ENCODE measurements around the gene VEZF1. TPM values are rescaled to one million over a fixed set of nuclear protein-coding genes. Genes with fewer than 3 reads are reported as not detected.
"Not testable (repeated sequence)": the region's sequence is repeated elsewhere in the genome, so short reads cannot be mapped to it uniquely, and the experiment has no call there.

Gene VEZF1
- total RNA-seq, 1 donor from 2014 or later: 31.1 TPM

DNA sequence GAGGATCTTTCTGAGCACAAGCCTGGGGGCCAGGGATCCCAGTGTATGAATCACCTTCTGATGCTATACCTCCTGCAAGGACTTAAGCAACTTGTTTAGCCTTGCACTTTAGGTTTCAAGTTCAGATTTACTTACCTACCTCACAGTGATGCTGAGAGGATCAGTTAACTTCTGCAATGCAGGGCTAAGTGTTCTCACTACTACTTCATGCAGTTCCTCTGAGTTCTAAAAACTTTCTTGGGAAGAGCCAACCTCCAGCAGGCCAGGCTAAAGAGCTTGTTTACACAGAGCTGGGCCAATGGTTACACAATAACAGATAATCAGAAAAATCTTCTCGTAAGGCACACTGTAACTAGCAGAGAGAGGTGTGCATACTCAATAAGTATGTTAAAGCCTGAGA lies 13.0 kb downstream of the VEZF1 start:
- DNase-seq (ENCODE audit: low read depth, low spot score): no peak

DNA sequence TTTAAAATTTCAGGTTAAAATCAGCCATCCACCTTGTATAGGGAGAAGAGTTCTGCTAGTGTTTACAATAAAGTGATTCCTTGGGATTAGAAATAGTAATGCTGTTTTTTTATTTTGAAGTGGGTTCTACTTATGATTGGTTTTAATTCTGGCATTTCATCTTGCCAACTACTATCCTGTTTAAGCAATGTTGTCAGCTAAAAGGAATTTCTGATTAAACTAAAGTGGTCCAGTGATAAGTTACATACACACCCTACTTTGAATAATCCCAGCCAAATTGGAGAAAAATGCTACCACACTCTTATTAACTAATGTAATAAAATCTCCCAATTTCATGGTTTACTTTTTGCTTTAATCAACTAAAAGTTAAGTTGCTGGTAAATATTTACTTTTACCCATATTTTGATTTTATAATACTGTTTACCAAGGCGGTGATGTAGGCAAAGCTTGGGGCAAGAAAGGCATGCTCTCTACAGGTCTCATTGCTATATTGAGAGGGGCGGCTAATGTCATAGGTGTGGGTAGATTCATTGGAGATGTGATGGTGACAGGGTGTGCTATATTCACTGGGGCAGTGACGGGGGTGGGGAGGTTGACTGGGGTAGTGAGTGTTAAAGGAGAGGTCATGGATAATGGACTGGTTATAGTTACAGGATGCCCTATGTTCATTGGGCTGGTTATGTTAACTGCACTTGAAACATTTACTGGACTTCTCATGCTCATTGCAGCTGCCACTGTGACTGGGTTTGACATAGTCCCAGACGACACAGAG lies 13.8 kb downstream of the VEZF1 start:
- DNase-seq (ENCODE audit: low read depth, low spot score): not testable (repeated sequence)

DNA sequence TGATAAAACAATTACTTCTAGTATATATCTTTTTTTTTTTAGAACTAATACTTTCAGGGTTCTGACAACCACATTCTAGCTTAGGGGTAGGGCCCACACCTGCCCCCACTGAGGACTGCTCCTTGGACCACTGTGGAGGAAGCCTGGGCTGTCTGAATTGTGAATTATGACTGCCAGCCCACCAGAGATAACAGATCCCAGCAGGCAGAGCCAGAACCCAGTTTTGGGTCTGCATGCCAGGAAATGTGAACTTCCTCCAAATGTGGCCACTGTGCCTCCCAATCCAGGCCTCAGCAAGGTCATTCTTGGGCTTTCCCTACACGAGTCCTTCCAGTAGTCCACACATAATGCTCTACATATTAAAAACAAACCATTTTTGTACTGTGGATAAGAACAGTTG lies 15.9 kb downstream of the VEZF1 start:
- DNase-seq (ENCODE audit: low read depth, low spot score): no peak

DNA sequence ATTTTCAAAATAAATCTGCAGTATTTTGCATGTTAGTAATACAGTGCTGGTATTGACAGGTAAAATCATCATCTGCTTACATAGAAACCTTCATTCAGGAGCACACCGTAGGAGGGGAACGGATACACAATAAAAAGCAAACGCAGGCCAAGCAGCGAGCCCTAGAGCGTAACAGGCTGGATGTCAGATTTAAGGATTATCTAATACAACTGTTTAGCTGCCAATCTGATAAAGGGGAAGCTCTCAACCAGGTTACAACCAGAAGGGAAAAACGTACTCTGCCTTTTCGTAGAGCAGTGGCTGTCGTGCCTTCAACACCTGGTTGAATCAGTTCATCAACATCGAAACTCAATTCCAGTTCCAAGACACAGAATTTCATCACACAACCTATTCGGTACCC lies 16.5 kb downstream of the VEZF1 start:
- DNase-seq (ENCODE audit: low read depth, low spot score): no peak

DNA sequence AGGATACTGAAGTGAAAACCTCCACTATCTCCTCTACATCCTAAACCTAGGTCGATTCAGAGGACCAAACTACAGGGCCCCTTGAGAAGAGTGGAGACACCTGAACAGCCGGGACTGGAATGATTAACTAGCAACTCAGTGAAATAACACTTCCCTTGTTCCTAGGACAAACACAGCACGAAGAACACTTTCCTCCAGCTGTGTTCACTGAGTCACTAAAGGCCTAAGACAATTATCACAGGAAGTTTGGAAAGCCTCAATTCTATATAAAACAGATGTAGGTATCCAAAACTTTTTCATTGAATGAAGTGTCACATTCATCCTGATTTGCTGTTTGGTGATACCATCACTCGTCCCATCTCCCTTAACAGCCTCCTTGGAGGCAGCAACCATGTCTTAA lies 17.3 kb downstream of the VEZF1 start:
- DNase-seq (ENCODE audit: low read depth, low spot score): no peak

DNA sequence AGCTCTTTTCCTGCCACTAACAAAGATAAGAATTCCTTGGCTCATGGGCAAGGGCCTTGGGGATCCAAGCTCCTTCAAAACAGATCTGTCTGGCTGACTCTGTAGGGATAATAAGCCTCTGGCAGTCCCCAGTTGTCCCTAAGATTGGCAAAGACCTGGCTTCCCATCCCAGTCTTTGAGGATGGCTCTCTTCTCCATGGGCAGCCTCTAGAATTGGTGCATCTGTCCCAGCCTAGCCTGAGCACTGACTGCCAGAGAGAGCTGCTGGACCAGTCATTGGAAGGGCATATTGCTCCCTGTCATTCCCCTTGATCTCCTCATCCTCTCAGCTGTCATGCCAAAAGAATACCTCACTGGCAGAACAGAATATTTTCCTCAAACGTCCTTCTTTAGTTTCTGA lies 19.6 kb downstream of the VEZF1 start:
- DNase-seq (ENCODE audit: low read depth, low spot score): no peak

DNA sequence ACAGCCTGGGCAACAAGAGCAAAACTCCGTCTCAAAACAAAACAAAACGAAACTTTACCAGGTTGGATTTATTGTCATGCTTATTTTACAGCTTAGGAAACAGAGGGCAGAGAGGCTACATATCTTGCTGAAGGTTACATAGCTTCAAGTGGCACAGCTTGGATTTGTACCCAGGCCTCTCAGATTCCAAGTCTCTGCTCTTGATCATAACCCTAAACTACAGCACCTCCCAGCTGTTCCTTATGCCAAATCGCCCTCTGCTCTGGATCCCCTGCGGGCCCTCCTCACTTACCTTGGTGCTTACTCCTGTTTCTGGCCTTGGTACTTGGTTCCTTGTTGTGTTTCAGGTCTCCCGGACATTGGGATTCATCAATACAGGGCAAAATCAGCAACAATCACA lies 21.2 kb downstream of the VEZF1 start:
- DNase-seq (ENCODE audit: low read depth, low spot score): no peak

DNA sequence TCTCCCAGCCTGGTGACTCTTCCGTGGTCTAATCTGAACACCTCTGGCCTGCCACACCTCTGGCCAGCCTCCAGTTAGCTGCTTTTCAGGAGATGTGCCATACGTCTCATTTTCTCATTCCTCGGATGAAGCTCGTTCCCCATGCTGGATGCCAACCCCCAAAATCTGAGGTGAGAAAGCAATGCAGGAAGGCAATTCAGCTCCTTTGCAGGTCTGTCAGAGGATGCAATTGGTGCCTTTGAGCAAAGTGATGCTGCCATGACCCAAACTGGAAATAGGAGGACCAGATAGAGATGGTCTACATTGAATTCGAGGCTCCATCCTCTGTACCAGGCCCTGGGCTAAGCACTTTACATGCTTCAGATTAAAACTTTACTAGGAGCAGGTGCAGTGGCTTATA lies 21.8 kb downstream of the VEZF1 start:
- no peak for DNase-seq (ENCODE audit: low read depth, low spot score)

DNA sequence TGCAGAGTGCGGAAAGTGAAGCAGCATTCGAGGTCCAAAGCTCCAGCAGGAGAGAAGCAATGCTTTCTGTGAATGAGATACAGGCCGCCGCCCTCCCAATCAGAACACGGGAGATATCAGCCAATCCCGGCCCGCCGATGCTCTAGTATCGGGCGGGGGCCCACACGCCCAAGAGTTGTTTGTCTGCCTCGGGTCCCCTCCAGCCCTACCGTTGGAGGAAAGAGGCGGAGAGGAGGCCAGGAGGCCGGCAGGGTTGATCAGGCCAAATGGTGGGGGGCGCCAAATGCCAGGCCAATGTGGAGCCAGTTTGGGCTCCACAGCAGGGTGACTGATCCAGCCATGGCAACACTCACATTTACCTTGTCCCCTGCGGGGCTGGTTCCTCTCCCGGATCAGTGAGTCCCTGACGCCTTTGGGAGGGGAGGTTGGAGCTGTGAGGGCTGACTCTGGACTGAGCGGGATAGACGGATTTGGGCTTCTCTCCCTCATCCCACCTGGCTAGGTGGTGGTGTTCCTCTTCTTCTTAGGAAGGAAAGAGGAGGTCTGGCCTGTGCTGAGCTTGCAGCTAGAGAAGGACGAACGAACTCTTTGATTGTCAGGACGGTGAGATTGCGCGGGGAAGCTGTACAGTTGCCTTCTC lies 22.4 kb downstream of the VEZF1 start:
- DNase-seq (ENCODE audit: low read depth, low spot score): no peak

DNA sequence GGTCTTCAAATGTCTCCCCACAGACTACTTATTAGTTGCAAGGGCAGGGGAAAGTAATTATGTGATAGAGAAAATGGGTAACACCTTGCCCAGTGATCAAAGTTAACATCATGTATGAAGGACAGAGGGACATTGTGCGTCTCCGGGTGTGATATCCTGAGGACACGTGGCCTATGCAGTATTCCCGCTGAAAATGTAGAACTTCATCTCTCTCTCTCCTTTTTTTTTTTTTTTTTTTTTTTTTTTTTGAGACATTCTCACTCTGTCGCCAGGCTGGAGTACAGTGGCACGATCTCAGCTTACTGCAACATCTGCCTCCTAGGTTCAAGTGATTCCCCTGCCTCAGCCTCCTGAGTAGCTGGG lies 24.9 kb downstream of the VEZF1 start:
- no peak for DNase-seq (ENCODE audit: low read depth, low spot score)

DNA sequence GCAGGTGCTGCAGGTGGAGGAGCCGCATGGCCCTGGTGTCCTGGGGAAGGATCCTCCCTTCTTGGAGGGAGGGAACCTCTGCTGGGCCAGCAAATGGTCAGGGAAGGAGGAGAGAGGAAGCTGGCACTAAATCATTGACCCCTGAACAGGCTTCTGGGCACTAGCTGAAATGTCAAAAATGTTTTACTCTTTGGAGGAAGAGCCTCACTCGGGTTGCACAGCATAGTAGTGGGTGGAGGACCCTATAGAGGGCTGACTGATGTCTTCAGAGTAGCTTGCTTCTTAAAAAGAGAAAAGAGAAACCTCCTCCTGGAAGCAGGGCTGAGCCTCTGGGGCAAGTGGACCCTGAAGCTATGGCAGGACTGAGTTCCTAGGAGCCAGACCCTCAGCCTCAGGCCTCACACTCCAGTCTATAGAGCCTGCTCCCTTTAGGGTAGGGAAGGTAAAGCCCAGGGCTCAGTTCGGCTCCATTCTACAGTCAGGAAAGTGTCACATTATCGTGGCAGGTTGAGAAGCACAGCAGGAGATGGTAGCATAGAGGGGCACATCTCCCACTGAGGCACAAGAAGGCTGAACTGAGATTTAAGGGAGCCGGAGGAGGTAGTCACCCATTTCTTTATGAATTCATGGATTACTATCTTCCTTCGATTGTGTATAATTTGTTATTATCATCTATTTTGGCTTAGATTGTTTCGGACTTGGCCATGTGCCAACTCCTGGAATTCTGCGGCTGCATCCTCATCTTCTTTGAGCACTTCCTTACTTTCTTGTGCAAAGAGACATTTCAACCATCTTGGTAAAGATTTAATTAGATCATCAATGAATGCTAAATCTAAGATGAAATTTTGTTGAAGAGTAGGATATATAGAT lies 25.5 kb downstream of the VEZF1 start:
- no peak for DNase-seq (ENCODE audit: low read depth, low spot score)

DNA sequence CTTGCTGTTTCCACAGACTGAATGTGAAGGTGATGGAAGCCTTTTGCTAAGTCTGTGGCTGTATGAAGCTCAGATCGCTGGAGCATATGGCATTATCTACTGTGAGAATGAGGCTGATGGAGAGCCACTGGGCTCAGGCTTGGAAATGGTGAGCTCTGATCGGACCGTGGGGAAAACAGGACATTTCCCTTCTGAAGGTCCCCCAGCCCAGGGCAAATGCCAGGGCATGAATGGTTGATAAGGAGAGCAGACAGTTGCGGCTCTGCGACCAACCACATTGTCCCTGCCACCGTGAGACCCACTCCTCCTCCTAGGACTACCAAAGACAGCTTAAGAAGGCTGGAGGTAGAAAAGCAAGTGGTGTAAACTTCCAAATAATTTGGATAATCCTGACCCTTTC lies 28.1 kb downstream of the VEZF1 start:
- DNase-seq (ENCODE audit: low read depth, low spot score): no peak

DNA sequence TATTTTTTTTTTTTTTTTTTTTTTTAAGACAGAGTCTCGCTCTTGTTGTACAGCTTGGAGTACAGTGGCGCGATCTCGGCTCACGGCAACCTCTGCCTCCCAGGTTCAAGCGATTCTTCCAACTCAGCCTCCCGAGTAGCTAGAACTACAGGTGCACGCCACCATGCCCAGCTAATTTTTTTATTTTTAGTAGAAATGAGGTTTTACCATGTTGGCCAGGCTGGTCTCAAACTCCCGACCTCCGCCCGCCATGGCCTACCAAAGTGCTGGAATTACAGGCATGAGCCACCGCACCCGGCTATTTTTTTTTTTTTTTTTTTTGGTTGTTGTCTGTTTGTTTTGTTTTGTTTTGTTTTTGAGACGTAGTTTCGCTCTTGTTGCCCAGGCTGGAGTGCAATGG lies 29.7 kb downstream of the VEZF1 start:
- not testable (repeated sequence) for DNase-seq (ENCODE audit: low read depth, low spot score)

DNA sequence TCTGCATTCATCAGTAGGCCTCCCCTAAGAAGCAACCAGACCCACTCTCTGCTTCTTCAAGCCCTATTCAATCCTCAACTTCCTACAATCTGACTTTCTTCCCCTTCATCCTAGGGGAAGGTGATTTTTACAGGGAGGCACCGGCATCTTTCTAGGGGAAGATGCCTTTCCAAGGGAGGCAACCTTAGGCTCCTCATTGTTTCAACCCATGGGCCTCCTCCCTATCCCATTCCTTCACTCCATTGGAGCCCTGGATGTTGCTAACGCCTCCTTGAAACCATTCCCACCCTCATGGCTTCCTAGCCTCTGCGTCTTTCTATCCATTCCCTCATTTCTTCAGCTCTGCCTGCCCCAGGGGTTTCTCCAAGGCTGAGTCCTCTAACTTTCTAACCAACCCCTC lies 30.2 kb downstream of the VEZF1 start:
- no peak for DNase-seq (ENCODE audit: low read depth, low spot score)

DNA sequence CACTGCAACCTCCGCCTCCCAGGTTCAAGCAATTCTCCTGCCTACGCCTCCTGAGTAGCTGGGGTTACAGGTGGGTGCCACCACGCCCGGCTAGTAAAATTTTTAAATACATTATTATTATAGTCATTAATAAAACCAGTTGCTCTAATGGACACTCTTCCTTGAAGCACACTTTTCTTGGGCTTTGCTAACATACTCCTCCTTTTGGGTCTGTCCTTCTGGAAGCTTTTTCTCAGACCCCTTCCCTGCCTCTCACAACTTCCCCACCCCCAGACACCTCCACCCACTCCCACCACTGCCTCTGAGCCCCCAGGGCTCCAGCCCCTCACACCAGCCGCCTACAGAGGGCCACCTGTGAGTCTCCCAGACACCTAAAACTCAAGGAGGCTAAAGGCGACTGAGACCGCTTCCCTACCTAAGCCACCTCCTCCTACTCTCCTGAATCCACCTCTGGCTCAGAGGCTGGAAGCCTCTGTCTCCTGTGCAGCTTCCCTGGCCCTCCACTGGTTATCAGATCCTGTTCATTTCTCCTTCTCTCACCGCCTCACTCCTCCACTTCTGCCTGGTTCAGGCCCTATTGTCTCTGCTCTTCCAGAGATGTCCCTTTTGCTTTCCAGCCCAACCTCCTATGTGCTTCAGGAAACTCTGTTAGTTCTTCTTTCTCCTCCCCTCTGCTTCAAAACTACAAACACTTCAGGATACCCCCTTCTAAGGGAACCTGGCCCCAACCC lies 30.8 kb downstream of the VEZF1 start:
- DNase-seq (ENCODE audit: low read depth, low spot score): no peak

DNA sequence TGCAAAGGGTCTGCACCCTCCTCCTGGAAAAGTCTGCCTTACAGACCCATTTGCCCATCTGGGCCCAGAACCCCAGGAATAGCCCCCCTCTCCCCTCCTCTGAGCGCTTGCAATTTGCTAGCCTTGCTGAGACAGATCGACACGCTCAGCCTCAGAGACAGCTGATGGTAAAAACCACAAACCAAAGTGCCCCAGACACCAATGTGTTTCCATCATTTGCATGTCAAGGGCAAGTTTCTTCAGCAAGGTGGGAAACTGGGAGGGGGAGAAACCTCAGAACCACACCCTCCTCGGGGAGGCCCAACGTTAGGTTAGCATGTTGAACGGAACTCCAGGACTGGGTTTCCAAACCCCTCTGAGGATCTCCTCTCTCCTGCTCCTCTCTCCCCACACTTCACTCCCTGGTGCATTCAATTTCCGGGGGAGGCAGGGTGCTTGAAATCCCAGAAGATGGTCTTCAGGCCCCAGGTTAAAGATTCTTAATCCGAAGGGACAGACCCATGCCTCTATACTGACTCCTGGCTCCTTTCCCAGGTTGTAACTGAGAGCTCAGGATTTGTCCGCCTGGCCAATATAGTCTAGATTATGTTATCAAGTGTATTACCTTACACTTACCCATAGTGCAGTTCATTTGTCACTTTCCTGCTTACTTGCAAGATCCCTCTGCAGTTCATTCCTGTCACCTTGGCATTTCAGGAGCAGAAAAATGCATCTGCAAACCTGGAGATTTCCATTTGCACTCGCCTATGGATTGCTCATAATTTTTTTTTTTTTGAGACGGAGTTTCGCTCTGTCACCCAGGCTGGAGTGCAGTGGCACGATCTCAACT lies 31.5 kb downstream of the VEZF1 start:
- DNase-seq (ENCODE audit: low read depth, low spot score): no peak

DNA sequence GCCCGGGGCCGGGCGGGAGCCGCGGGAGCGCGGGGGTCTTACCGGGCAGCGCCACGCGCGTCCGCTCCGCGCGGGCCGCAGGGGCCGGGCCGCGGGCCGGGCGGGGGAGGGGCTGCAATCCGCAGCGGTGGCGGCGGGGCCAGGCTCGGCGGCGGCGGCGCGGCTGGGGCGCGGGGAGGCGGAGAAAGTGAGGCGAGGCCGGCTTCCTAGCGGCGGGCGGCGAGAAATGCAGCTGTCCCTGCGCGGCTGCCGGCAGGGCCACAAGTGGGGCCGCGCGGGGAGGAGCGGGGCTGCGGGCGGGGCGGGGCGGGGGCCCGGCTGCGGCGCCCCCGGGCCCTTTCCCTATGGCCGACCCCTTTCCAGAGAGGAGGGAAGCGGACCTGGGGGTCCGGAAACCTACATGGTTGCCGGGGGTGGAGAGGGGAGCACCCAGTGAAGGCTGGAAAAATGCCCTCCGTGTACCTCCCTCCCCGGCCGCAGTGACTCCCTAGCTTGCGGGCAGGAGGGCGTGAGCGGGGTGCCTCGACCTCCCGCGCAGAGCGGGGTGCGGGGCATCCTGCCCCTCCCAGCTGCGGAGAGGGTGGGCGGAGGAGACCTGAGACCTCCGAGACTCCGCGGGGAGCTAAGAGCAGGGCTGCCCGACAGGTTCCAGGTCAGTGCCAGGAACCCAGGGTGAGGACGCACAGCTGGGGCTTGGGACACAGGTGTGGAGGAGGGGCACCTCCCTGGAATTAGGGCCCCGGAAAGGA lies 32.7 kb downstream of the VEZF1 start, which contains the start of gene CUEDC1:
Gene CUEDC1 (minus strand): TSS at position 230 of the 749 bp plus-strand sequence. CDS start 69,848 bp downstream, outside the sequence.
- no peak for DNase-seq (ENCODE audit: low read depth, low spot score)

DNA sequence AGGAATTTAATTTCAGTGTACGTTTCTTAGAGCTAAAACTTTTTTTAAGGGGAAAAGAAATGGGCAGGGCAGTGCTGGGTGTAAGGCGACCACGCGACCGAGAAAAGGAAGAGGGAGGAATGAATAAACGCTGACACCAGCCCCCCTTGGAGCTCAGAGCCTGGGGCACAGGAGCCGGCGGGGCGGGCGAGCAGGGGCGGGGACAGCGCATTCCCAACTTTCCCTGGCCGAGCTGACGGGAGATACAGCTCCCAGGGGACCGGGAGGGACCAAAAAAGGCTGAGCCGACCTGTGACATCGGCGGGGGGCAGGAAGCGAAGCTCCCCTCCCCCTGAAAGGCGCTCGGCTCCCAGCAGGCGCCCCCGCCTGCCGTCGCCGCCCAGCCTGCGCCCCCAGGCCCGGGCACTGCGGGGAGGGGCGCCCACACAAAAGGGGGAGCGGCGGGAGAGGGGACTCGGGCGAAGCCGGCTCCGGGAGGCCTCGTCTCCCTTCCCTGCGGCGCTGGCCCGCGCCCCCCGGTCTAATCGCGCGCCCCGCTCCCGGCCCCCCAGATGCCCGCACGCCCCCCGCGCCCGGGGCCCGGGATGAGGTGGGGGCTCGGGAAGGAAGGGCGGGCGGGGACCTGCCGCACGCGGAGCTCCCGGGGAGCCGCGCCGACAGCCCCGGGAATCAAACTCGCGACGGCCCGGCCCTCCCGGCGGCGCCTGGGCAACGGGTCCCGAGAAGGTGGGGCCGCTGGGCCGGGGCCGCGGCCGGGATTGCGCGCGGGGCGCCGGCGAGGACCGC lies 33.5 kb downstream of the VEZF1 start:
- no peak for DNase-seq (ENCODE audit: low read depth, low spot score)

Measured in pulmonary artery endothelial cell (primary cell).